Vagina (tissue), 2 donors: Measurements from ENCODE around the gene GBP4.

Experiments
- POLR2AphosphoS5 ChIP-seq, 2 donors: sonication (generic); formaldehyde crosslinking; IDR thresholded peaks; one replicate each; pipeline ENCODE4 v1.9.0; 2017; ENCODE audit warnings: antibody characterized with exemption in 2 of 2, mild to moderate bottlenecking in 2 of 2, low read depth in 1 of 2; ENCODE audit not compliant: insufficient read depth in 1 of 2
- TF ChIP-seq, protein P1 (sequence below), 3 experiments: fragments of 450-650 bp in 2 of 3; fragments of 200-600 bp in 1 of 3; sonication (generic) in 1 of 3; IDR thresholded peaks; one replicate each; pipeline ENCODE4 v1.5.1; 2017 to 2019; ENCODE audit warnings: antibody characterized with exemption in 3 of 3, mild to moderate bottlenecking in 2 of 3, moderate library complexity in 2 of 3

- TF ChIP-seq, protein P1, sequence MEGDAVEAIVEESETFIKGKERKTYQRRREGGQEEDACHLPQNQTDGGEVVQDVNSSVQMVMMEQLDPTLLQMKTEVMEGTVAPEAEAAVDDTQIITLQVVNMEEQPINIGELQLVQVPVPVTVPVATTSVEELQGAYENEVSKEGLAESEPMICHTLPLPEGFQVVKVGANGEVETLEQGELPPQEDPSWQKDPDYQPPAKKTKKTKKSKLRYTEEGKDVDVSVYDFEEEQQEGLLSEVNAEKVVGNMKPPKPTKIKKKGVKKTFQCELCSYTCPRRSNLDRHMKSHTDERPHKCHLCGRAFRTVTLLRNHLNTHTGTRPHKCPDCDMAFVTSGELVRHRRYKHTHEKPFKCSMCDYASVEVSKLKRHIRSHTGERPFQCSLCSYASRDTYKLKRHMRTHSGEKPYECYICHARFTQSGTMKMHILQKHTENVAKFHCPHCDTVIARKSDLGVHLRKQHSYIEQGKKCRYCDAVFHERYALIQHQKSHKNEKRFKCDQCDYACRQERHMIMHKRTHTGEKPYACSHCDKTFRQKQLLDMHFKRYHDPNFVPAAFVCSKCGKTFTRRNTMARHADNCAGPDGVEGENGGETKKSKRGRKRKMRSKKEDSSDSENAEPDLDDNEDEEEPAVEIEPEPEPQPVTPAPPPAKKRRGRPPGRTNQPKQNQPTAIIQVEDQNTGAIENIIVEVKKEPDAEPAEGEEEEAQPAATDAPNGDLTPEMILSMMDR (IDR thresholded peaks at IDR 0.05): no peak
- no peak for TF ChIP-seq POLR2AphosphoS5 (IDR thresholded peaks at IDR 0.05; ENCODE audit: insufficient read depth in 1 of 2, low read depth in 1 of 2)
Measured at GRCh38 chr1:89149976-89150375, 48.8 kb downstream of the GBP4 start.
